Right renal pelvis (tissue), 4 donors: ENCODE measurements around the gene ANTXR1. TPM values are rescaled to one million over a fixed set of nuclear protein-coding genes. Genes with fewer than 3 reads are reported as not detected.

Experiments used
- DNase-seq, 4 donors: peaks; one replicate each; pipeline ENCODE4 v3.0.0-alpha.2; 2013; ENCODE audit warnings: low read depth in 4 of 4, low spot score in 3 of 4, missing footprints in 1 of 4
- polyA plus RNA-seq, 4 donors: library from polyadenylated mRNA; unstranded; fragments of 120-200 nt; gene quantifications; one replicate each; pipeline ENCODE4 v1.2.1, GENCODE V29; 2013; ENCODE audit not compliant: insufficient read length in 4 of 4

The ANTXR1 gene
- polyA plus RNA-seq, 4 donors, result 81.3 to 100 (median 95.3) TPM

DNA sequence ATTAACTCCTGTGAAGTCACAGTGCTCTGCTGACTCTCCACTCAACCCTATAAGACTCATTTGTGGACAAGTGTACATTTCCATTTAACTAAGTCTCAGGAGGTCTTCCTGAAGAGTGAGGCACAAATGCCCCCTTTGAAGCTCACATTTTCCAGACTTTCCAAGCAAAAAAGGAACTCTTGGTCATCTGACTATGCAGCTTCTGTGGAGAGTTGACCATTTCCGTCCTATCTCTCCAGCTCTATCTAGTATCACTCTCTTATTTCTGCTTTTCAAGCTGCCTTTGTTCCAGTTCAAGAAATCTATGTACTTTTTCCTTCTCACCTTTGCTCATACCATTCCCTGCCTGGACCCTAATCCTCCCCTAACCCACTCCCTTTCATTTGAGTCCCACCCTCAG lies 77.0 kb downstream of the ANTXR1 start:
- DNase-seq, result no peak

DNA sequence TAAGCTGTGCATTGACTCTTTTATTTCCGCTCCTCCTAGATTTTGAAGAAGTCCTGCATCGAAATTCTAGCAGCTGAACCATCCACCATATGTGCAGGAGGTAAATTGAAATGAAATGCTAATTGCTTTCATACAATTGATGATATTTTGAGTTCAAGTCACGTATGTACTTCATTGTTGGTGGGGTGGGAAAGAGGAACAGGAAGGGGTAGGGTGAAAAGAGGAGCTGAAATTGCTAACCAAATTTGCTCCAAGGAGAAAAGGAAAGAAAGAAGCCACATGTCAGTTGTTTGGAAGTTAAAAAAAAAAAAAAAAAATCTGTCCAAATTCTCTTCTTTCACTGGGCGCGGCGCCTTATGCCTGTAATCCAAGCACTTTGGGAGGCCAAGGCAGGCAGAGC lies 77.8 kb downstream of the ANTXR1 start:
- no peak for DNase-seq

DNA sequence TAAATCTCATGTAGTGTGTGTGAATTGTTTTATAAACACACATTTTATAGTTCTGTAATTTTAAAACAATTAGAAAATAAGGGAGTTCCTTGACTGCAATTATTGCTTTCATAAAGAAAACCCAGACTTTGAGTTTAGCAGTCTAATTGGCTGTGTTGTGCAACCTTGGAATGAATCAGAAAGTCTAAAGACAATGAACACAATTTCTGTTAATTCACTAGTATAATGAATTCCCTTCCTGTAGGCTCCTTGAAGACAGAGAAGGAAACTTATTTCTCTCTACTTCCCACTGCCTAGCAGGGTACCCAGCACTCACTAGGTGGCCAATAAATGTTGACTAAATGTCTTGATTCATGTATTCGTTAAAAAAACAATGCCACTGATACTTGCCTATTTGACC lies 79.9 kb downstream of the ANTXR1 start:
- no peak for DNase-seq

GRCh38 chr2:69095305-69095704 lies 82.3 kb downstream of the ANTXR1 start:
- no peak for DNase-seq

GRCh38 chr2:69096326-69097095 lies 83.5 kb downstream of the ANTXR1 start:
- no peak for DNase-seq

- no peak for DNase-seq
Observed at GRCh38 chr2:69097148-69097610, 84.2 kb downstream of the ANTXR1 start.

GRCh38 chr2:69097891-69098655 lies 85.1 kb downstream of the ANTXR1 start:
- DNase-seq, result no peak

GRCh38 chr2:69099541-69099940 lies 86.6 kb downstream of the ANTXR1 start:
- DNase-seq, result no peak

DNA sequence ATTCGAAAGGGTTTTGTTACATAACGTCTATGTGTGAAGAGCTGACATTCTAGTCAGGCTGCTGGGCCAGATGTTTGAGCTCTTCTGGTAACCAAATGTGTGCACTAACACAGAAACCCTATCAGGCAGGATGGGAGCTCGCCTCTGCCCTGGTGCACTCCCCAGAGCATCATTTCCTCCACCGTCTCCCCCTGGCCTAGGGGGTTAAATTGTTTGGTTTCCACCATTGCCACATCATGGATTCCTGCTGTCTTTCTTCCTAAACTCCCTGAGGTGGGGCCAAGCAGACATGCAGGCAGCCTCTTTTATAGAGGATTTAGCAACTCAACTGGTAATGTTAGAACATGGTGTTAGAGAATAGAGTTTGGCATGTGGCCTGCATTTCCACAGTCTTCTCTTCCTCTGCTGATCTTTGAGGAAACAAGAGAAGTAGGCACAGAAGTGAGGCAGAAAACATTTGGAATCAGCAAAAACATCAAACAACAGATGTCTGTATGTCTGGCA lies 87.3 kb downstream of the ANTXR1 start:
- no peak for DNase-seq

DNA sequence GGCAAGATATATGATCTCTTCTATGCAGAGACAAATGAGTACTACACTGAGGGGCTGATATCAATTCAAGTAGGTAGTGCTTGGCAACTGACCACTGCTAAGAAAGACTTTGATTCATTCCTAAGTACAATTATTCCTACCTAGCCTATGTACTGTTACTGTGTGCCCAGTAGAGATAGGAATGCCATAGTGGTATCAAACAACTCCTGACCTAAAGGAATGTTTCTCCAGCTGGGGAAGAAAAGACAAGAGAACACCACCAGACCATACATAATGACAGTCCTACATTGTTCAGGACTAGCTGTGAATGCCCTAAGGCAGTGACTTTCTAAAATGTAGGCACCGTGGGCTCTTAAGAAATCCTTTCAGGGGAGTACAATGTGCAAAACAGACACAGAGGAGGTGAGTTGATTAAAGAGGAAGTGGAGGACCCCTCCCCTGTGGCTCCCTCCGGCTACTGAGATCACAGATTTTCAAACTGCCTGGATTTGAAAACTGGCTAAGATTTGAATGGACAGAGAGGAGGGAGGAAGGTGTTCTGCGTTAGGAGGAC lies 89.1 kb downstream of the ANTXR1 start:
- no peak for DNase-seq

- no peak for DNase-seq
Observed at GRCh38 chr2:69103419-69103818, 90.4 kb downstream of the ANTXR1 start.

GRCh38 chr2:69104261-69104660 lies 91.3 kb downstream of the ANTXR1 start:
- DNase-seq, result no peak

- DNase-seq, result no peak
Observed at GRCh38 chr2:69109255-69109654, 96.3 kb downstream of the ANTXR1 start.

GRCh38 chr2:69111076-69111475 lies 98.1 kb downstream of the ANTXR1 start:
- no peak for DNase-seq

DNA sequence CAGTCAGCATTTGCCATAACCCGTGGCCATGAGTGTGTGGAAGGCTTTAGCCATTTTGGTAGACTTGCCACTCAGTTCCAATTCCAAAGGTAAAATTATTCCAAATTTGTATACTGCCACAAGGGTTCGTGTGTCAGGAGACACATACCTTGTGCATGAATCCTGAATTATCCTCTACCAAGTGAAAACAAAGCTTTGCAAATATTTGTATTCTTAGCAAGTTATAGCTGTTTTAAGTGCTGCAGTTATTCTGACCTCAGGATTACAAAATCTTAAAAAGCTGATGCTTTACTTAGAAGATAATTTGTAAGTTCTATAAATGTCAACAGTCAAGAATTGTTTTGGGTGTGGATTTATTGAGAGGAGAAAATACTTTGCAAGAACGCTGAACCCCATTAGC lies 100.6 kb downstream of the ANTXR1 start:
- DNase-seq, result no peak

DNA sequence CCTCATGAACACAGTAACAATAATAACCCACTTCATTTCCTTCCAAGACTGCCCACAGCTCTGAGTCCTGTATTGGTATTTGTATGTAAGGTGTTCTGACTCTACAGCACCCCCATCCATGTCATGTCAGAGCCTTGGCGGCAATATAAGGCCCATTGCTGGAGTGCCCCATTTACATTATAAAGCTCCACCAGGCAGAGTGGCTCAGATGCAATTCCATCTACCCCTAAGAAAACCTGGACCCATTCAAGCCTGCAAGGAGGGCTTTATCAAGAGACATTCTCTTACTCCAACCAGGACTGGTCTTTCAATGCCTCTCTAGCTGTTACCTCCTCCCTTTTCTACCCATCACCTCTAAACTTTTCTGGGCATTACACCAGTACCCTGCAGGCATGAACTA lies 101.6 kb downstream of the ANTXR1 start:
- no peak for DNase-seq

- DNase-seq, result no peak
Observed at GRCh38 chr2:69116438-69116837, 103.5 kb downstream of the ANTXR1 start.

DNA sequence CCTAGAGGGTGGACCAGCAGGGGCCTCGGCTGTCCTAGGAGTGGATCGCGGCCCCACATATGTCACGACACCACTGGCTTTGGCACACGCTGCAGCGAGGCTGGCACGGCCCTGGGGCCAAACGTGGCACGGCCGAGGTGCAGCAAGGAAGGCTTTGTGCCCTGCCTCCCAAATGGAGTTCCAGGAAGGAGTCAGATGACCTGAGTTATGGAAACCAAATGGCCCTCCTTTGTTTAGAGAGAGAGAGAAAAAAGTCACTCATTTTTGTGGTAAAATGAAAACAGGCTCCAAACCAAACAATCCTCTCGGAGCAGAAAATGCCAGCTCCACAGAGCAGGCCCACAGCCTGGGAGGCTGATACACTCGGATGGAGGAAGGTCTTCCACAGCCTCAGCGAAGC lies 105.6 kb downstream of the ANTXR1 start:
- no peak for DNase-seq

DNA sequence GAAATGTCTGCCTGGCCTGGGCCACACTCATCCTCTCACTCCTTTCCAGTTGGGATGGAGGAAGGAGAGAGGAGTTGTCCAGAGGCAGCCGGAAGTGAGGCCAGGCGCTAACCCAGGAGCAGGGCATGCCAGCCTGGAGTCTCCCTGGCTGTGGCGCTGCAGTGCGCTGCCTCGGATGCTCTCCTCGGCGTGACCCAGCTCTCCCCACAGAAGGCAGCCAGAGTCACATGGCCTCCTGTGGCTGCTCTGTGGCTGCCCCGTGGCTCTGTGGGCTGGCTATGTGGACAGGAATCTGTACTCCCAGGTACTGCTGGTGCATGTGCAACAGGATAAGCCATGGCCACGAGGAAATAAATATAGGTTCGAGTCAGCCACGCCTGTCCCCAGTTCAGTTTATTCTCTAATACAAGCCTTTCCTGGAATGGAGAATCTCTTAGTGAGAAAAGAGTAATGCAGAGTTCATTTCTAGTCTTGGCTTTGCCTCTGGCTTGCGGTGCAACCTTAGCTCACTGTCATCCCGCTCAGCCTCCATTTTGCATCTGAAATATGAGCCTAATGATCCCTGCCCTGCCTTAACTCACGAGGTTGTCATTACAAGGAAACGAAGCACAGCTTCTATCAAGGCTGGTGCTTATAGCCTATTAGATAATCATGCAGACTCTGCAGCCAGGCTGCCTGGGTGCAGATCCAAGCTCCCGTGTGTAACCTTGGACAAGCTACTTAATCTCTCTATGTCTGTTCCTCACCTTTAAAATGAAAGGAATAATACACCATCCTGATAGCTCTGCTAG lies 106.3 kb downstream of the ANTXR1 start:
- no peak for DNase-seq

DNA sequence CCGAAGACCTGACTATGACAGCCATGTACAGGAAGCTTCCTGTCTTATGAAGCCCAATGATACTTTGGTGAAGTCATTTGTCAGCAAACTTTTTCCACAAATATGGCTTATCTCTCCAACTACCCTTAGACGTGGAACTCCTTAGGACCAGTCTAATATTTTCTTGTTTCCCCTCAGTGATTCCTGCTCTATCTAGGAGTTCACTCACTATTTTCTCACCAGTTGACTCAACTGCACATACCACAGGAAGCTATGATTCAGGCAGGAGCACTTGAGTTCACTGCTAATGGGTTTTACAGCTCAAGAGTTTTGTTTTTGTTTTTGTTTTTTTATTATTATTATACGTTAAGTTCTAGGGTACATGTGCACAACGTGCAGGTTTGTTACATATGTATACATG lies 109.3 kb downstream of the ANTXR1 start:
- DNase-seq, result no peak

DNA sequence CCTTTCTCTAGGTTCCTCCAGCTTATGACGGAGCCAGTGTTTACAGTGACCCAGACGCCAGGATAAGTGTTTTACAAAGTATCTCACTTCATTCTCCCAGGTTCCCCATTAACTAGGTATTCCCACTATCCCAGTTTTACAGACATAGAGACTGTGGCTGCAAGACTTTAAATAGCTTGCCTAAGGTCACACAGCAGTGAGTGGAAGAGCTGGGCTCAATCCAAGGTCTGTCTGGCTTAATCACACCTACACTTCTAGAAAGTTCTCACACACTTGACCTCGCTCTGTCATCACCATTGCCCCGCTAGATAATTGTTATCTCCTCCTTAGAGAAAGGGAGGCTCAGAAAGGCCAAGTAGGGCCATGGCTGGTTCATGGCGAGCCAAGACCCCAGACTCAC lies 110.2 kb downstream of the ANTXR1 start:
- DNase-seq, result no peak
